HEK293 (cell line): ENCODE results near the gene NDC1.
A peak's percentile ranks its signal among the peaks of the same experiment; 100 is the strongest.

Experiments
- EGR2 ChIP-seq: fragments of 450-650 bp; formaldehyde crosslinking; IDR thresholded peaks from 2 replicates; pipeline ENCODE4 v1.5.1; 2016; ENCODE audit warnings: low read depth, missing biosample characterization, missing genetic modification characterization
- GLI2 ChIP-seq: fragments of 450-650 bp; formaldehyde crosslinking; IDR thresholded peaks from 2 replicates; pipeline ENCODE4; 2017; ENCODE audit warnings: missing biosample characterization, missing genetic modification characterization, low read depth, borderline replicate concordance
- KLF10 ChIP-seq: fragments of 450-650 bp; IDR thresholded peaks from 2 replicates; pipeline ENCODE4 v1.5.1; 2018; ENCODE audit warnings: missing biosample characterization, mild to moderate bottlenecking, missing genetic modification characterization
- KLF16 ChIP-seq: fragments of 450-650 bp; formaldehyde crosslinking; IDR thresholded peaks from 2 replicates; pipeline ENCODE4 v1.5.1; 2017; ENCODE audit warnings: missing biosample characterization, missing genetic modification characterization
- OSR2 ChIP-seq: fragments of 450-650 bp; formaldehyde crosslinking; IDR thresholded peaks from 2 replicates; pipeline ENCODE4 v1.5.1; 2016; ENCODE audit warnings: missing biosample characterization, missing genetic modification characterization
- ZNF350 ChIP-seq: fragments of 450-650 bp; formaldehyde crosslinking; IDR thresholded peaks from 2 replicates; pipeline ENCODE4 v1.5.0; 2017; ENCODE audit warnings: missing biosample characterization, mild to moderate bottlenecking, missing genetic modification characterization
- ZNF558 ChIP-seq: fragments of 450-650 bp; formaldehyde crosslinking; IDR thresholded peaks from 2 replicates; pipeline ENCODE4 v1.5.1; 2016; ENCODE audit warnings: missing biosample characterization, missing genetic modification characterization
- ZNF664 ChIP-seq: fragments of 450-650 bp; formaldehyde crosslinking; IDR thresholded peaks from 2 replicates; pipeline ENCODE4 v1.5.1; 2016; ENCODE audit warnings: missing biosample characterization, missing genetic modification characterization
- ZNF776 ChIP-seq: fragments of 450-650 bp; formaldehyde crosslinking; IDR thresholded peaks from 2 replicates; pipeline ENCODE4 v1.5.0; 2017; ENCODE audit warnings: missing biosample characterization, missing genetic modification characterization, borderline replicate concordance
- TF ChIP-seq, protein P1 (sequence below): fragments of 450-650 bp; formaldehyde crosslinking; IDR thresholded peaks from 2 replicates; pipeline ENCODE4 v1.5.1; 2016; ENCODE audit warnings: missing biosample characterization, missing genetic modification characterization
- TF ChIP-seq, protein P2 (sequence below): fragments of 450-650 bp; formaldehyde crosslinking; IDR thresholded peaks from 2 replicates; pipeline ENCODE4 v1.5.1; 2016; ENCODE audit warnings: missing biosample characterization, missing genetic modification characterization, borderline replicate concordance
- TF ChIP-seq, protein P3 (sequence below): fragments of 450-650 bp; formaldehyde crosslinking; IDR thresholded peaks from 2 replicates; pipeline ENCODE4 v1.5.1; 2016; ENCODE audit warnings: missing biosample characterization, missing genetic modification characterization
- TF ChIP-seq, protein P4 (sequence below): fragments of 450-650 bp; formaldehyde crosslinking; IDR thresholded peaks from 2 replicates; pipeline ENCODE4 v1.5.1; 2016; ENCODE audit warnings: missing biosample characterization, missing genetic modification characterization
- TF ChIP-seq, protein P5 (sequence below): fragments of 450-650 bp; formaldehyde crosslinking; IDR thresholded peaks from 2 replicates; pipeline ENCODE4 v1.5.0; 2017; ENCODE audit warnings: missing biosample characterization, missing genetic modification characterization, borderline replicate concordance
- TF ChIP-seq, protein P6 (sequence below): fragments of 450-650 bp; formaldehyde crosslinking; IDR thresholded peaks from 2 replicates; pipeline ENCODE4 v1.5.1; 2016; ENCODE audit warnings: missing biosample characterization, missing genetic modification characterization

NDC1 gene

DNA sequence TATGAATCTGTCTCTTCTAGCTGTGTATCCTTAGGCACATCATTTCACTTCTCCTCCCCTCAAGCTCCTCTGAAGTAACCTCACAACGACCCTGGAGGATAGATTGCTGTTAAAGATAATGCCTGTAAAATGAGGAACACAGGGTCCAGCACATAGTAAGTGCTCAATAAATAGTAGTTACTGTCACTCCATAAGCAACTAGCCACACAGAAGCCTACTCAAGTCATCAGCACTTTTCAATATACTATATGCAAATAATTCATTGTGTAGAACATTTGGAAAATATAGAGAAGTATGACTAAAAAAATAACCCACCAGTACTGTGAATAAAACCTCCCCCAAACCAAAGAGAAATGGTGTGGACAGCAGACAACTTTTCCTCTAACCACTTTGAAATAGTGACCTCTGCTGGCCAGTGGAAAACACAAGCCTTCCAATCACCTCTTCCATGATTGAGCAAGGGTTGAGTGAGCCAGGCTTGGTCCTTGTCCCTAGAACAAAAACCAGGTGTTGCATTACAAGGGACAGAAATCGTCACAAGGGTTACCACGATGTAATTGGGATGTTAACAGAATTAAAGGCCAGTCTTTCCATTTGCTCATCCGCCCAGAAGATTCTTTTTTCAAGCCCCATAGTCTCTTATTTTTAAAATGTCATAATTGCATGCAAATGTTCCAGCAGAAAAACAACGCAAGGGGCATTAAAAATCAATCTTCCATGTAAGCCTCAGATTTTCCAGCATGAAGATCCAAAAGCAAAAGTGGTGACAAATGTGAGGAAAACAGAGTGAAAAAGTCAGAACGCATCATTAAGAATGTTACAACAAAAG, 83.4 kb downstream of the NDC1 start (continued):
- TF ChIP-seq, protein P1, sequence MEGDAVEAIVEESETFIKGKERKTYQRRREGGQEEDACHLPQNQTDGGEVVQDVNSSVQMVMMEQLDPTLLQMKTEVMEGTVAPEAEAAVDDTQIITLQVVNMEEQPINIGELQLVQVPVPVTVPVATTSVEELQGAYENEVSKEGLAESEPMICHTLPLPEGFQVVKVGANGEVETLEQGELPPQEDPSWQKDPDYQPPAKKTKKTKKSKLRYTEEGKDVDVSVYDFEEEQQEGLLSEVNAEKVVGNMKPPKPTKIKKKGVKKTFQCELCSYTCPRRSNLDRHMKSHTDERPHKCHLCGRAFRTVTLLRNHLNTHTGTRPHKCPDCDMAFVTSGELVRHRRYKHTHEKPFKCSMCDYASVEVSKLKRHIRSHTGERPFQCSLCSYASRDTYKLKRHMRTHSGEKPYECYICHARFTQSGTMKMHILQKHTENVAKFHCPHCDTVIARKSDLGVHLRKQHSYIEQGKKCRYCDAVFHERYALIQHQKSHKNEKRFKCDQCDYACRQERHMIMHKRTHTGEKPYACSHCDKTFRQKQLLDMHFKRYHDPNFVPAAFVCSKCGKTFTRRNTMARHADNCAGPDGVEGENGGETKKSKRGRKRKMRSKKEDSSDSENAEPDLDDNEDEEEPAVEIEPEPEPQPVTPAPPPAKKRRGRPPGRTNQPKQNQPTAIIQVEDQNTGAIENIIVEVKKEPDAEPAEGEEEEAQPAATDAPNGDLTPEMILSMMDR (tag by site-specific recombination), result peak; percentile 52; the same call in 1 of the 2 replicates
- TF ChIP-seq EGR2 (tag by site-specific recombination) (no peak), ZNF350 (tag by site-specific recombination) (no peak), ZNF776 (no peak), KLF10 (tag by site-specific recombination) (no peak), ZNF558 (tag by site-specific recombination) (no peak), GLI2 (no peak), OSR2 (tag by site-specific recombination) (no peak), KLF16 (tag by site-specific recombination) (no peak), ZNF664 (tag by site-specific recombination) (peak; percentile 97)
- TF ChIP-seq, protein P2, sequence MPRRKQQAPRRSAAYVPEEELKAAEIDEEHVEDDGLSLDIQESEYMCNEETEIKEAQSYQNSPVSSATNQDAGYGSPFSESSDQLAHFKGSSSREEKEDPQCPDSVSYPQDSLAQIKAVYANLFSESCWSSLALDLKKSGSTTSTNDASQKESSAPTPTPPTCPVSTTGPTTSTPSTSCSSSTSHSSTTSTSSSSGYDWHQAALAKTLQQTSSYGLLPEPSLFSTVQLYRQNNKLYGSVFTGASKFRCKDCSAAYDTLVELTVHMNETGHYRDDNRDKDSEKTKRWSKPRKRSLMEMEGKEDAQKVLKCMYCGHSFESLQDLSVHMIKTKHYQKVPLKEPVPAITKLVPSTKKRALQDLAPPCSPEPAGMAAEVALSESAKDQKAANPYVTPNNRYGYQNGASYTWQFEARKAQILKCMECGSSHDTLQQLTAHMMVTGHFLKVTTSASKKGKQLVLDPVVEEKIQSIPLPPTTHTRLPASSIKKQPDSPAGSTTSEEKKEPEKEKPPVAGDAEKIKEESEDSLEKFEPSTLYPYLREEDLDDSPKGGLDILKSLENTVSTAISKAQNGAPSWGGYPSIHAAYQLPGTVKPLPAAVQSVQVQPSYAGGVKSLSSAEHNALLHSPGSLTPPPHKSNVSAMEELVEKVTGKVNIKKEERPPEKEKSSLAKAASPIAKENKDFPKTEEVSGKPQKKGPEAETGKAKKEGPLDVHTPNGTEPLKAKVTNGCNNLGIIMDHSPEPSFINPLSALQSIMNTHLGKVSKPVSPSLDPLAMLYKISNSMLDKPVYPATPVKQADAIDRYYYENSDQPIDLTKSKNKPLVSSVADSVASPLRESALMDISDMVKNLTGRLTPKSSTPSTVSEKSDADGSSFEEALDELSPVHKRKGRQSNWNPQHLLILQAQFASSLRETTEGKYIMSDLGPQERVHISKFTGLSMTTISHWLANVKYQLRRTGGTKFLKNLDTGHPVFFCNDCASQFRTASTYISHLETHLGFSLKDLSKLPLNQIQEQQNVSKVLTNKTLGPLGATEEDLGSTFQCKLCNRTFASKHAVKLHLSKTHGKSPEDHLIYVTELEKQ (tag by site-specific recombination), result no peak
- TF ChIP-seq, protein P3, sequence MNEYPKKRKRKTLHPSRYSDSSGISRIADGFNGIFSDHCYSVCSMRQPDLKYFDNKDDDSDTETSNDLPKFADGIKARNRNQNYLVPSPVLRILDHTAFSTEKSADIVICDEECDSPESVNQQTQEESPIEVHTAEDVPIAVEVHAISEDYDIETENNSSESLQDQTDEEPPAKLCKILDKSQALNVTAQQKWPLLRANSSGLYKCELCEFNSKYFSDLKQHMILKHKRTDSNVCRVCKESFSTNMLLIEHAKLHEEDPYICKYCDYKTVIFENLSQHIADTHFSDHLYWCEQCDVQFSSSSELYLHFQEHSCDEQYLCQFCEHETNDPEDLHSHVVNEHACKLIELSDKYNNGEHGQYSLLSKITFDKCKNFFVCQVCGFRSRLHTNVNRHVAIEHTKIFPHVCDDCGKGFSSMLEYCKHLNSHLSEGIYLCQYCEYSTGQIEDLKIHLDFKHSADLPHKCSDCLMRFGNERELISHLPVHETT (tag by site-specific recombination), result no peak
- TF ChIP-seq, protein P4, sequence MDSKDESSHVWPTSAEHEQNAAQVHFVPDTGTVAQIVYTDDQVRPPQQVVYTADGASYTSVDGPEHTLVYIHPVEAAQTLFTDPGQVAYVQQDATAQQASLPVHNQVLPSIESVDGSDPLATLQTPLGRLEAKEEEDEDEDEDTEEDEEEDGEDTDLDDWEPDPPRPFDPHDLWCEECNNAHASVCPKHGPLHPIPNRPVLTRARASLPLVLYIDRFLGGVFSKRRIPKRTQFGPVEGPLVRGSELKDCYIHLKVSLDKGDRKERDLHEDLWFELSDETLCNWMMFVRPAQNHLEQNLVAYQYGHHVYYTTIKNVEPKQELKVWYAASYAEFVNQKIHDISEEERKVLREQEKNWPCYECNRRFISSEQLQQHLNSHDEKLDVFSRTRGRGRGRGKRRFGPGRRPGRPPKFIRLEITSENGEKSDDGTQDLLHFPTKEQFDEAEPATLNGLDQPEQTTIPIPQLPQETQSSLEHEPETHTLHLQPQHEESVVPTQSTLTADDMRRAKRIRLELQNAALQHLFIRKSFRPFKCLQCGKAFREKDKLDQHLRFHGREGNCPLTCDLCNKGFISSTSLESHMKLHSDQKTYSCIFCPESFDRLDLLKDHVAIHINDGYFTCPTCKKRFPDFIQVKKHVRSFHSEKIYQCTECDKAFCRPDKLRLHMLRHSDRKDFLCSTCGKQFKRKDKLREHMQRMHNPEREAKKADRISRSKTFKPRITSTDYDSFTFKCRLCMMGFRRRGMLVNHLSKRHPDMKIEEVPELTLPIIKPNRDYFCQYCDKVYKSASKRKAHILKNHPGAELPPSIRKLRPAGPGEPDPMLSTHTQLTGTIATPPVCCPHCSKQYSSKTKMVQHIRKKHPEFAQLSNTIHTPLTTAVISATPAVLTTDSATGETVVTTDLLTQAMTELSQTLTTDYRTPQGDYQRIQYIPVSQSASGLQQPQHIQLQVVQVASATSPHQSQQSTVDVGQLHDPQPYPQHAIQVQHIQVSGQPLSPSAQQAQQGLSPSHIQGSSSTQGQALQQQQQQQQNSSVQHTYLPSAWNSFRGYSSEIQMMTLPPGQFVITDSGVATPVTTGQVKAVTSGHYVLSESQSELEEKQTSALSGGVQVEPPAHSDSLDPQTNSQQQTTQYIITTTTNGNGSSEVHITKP (tag by site-specific recombination), result peak; percentile 43
- TF ChIP-seq, protein P5, sequence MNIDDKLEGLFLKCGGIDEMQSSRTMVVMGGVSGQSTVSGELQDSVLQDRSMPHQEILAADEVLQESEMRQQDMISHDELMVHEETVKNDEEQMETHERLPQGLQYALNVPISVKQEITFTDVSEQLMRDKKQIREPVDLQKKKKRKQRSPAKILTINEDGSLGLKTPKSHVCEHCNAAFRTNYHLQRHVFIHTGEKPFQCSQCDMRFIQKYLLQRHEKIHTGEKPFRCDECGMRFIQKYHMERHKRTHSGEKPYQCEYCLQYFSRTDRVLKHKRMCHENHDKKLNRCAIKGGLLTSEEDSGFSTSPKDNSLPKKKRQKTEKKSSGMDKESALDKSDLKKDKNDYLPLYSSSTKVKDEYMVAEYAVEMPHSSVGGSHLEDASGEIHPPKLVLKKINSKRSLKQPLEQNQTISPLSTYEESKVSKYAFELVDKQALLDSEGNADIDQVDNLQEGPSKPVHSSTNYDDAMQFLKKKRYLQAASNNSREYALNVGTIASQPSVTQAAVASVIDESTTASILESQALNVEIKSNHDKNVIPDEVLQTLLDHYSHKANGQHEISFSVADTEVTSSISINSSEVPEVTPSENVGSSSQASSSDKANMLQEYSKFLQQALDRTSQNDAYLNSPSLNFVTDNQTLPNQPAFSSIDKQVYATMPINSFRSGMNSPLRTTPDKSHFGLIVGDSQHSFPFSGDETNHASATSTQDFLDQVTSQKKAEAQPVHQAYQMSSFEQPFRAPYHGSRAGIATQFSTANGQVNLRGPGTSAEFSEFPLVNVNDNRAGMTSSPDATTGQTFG (tag by site-specific recombination), result no peak
- TF ChIP-seq, protein P6, sequence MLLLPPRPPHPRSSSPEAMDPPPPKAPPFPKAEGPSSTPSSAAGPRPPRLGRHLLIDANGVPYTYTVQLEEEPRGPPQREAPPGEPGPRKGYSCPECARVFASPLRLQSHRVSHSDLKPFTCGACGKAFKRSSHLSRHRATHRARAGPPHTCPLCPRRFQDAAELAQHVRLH (tag by site-specific recombination), result no peak
